Immature natural killer cell (primary cell): ENCODE results near the gene ATL1. TPM values are rescaled to one million over a fixed set of nuclear protein-coding genes. Genes with fewer than 3 reads are reported as not detected.
"Not testable (repeated sequence)": the region's sequence is repeated elsewhere in the genome, so short reads cannot be mapped to it uniquely, and the experiment has no call there.

Experiments used
- DNase-seq, 3 donors: peaks; one replicate each; pipeline ENCODE4 v3.0.0; 2022; ENCODE audit warnings: mixed read lengths in 1 of 3
- H3K27ac Mint-ChIP-seq, 6 donors: one replicate each; pipeline ENCODE4 v1.8.0; 2020; ENCODE audit warnings: mixed read lengths in 6 of 6, mild to moderate bottlenecking in 5 of 6, inconsistent platforms in 4 of 6, moderate library complexity in 3 of 6
- H3K27me3 Mint-ChIP-seq, 3 donors: one replicate each; pipeline ENCODE4 v1.8.0; 2020 to 2021; ENCODE audit warnings: low read depth in 3 of 3, mild to moderate bottlenecking in 3 of 3, mixed read lengths in 3 of 3, moderate library complexity in 3 of 3, inconsistent platforms in 1 of 3
- H3K36me3 Mint-ChIP-seq, 3 donors: one replicate each; pipeline ENCODE4 v1.8.0; 2020; ENCODE audit warnings: mixed read lengths in 3 of 3, inconsistent platforms in 2 of 3, mild to moderate bottlenecking in 2 of 3
- H3K4me1 Mint-ChIP-seq, 2 donors: one replicate each; pipeline ENCODE4 v1.8.0; 2020; ENCODE audit warnings: inconsistent platforms in 2 of 2, mild to moderate bottlenecking in 2 of 2, mixed read lengths in 2 of 2, moderate library complexity in 1 of 2
- H3K4me3 Mint-ChIP-seq, 5 donors: one replicate each; pipeline ENCODE4 v1.8.0; 2020; ENCODE audit warnings: mild to moderate bottlenecking in 5 of 5, mixed read lengths in 5 of 5, inconsistent platforms in 3 of 5, moderate library complexity in 3 of 5
- H3K9me3 Mint-ChIP-seq, 6 donors: one replicate each; pipeline ENCODE4 v1.8.0; 2020; ENCODE audit warnings: mild to moderate bottlenecking in 6 of 6, mixed read lengths in 6 of 6, inconsistent platforms in 4 of 6, moderate library complexity in 3 of 6
- polyA plus RNA-seq, 3 donors: library from polyadenylated mRNA; unstranded; fragments of 300-500 nt; fragmentation: Illumina TruSeq; gene quantifications; one replicate each; pipeline ENCODE4 v1.2.3, GENCODE V29; 2021

The ATL1 gene
- polyA plus RNA-seq, 3 donors from 2014 or later = 1.4 to 3.6 TPM; not detected in 1

DNA sequence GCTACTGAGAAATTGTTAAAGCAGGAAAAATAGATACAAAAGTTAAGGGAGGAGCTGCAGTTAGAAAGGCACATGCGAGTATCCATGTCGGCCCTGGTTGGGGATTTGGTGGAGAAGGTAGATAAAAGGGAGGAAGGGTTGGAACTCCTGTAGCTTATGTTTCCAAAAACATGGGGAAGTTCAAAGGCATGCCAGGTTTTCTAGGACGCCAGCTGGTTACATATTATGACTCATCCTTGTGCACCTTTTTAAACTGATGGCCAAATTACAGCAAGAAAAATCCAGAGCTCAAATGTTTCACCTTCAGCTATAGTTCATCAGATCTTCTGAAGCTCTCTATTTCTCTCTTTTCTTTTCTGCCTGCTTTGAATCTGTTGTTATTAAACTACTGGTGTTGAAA lies 14.3 kb upstream of the ATL1 start:
- Mint-ChIP-seq H3K9me3 (peaks cover 0 to 2% (median 0%) of the 10 kb centered on the region in 6 donors), H3K4me3 (no peak overlapping the region), H3K36me3 (no peaks in the 10 kb centered on the region), H3K27ac (no peak overlapping the region), H3K4me1 (peaks cover 0 to 8% of the 10 kb centered on the region in 2 donors), H3K27me3 (no peaks in the 10 kb centered on the region)
- no peak for DNase-seq

DNA sequence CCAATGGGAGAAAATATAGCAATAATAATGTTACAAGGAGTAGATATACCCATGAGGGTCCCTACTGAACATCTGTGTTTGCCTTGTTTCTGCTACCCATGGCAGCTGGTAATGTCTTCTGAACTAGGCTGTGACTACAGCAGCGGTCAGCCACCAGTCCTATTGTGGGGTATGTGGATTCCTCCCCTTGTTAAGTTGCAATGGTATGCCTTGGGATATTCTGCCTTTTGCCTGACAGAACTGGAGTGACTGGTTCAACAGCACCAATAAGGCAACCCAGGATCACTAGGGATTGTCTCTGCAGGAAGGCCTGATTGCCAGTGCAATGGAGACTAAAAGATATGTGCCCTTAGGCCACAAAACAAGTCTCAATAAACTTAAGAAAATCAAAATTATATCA lies 9.7 kb upstream of the ATL1 start:
- Mint-ChIP-seq H3K4me1 (no peaks in the 10 kb centered on the region), H3K9me3 (peaks cover 0 to 4% (median 0%) of the 10 kb centered on the region in 6 donors), H3K27ac (no peak overlapping the region), H3K4me3 (no peak overlapping the region), H3K27me3 (peaks cover 0 to 14% (median 8%) of the 10 kb centered on the region in 3 donors), H3K36me3 (no peaks in the 10 kb centered on the region)
- DNase-seq = no peak

DNA sequence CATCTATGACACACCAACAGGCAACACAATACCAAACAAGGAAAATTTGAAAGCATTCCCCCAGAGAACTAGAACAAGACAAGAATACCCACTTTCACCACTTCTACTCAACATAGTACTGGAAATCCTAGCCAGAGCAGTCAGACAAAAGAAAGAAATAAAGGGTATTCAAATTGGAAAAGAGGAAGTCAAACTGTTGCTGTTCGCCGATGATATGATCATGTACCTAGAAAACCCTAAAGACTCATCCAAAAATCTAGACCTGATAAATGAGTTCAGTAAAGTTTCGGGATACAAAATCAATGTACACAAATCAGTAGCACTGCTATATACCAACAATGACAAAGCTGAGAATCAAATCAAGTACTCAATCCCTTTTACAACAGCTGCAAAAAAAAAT lies 8.1 kb upstream of the ATL1 start:
- no peaks in the 10 kb centered on the region for H3K36me3 Mint-ChIP-seq
- no peak for DNase-seq
- H3K4me3 Mint-ChIP-seq = no peak overlapping the region
- H3K27ac Mint-ChIP-seq = no peak overlapping the region
- H3K4me1 Mint-ChIP-seq = no peaks in the 10 kb centered on the region
- H3K9me3 Mint-ChIP-seq = peaks cover 0 to 4% (median 0%) of the 10 kb centered on the region in 6 donors
- peaks cover 2 to 16% (median 11%) of the 10 kb centered on the region in 3 donors for H3K27me3 Mint-ChIP-seq

DNA sequence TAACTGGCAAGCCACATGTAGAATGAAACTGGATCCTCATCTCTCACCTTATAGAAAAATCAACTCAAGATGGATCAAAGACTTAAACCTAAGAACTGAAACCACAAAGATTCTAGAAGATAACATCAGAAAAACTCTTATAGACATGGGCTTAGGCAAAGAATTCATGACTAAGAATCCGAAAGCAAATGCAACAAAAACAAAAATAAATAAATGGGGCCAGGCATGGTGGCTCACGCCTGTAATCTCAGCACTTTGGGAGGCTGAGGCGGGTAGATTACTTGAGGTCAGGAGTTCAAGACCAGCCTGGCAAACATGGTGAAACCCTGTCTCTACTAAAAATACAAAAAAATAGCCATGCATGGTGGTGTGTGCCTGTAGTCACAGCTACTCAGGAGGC lies 7.1 kb upstream of the ATL1 start:
- not testable (repeated sequence) for H3K9me3 Mint-ChIP-seq, H3K27ac Mint-ChIP-seq, H3K4me1 Mint-ChIP-seq, H3K36me3 Mint-ChIP-seq, H3K4me3 Mint-ChIP-seq, DNase-seq
- H3K27me3 Mint-ChIP-seq = peaks cover 2 to 16% (median 11%) of the 10 kb centered on the region in 3 donors

DNA sequence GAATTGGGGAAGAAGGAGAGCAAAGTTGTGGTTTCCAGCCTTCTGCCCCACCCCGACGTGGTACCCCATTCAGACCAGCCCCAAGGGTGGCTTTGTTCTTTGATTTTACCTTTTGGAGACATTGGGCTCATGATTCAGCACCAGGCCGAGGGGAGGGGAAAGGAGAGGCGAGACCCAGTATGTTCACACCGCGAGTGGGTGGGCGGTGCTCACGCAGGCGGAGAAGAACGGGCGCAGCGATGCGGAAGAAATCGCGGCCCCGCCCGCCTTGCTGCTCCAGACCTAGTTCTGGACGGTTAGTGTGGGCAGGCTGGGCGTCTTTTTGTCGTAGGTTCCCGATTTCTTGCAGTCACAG lies 963 bp downstream of the ATL1 start:
- Mint-ChIP-seq H3K4me3 (peak overlapping the region; percentile 81 to 86 (median 84)), H3K27ac (peak overlapping the region in 1 of 6 donors; percentile 13), H3K4me1 (peaks cover 16 to 26% of the 10 kb centered on the region in 2 donors), H3K27me3 (peaks cover 5 to 29% (median 18%) of the 10 kb centered on the region in 3 donors), H3K9me3 (no peaks in the 10 kb centered on the region), H3K36me3 (no peaks in the 10 kb centered on the region)
- peak; percentile 15 to 37 (median 23) for DNase-seq

DNA sequence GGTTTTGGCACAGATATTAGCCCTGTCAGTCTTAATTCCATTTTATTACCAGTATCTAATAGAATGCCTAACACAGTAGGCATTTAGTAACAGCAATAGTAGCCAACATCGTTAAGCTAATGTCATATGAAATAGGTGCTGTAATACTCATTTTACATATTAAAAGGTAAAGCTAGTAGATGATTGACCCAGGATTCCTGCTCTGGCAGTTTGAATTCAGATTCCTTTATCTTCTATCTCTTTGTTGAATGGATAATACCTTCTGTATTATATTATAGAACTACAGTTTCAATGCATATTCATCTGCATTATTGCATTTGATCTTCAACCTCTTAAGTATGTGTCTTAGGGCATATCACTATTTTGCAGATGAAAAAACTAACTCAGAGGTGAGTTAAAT lies 2.9 kb downstream of the ATL1 start:
- no peak overlapping the region for H3K27ac Mint-ChIP-seq
- no peak overlapping the region for H3K4me3 Mint-ChIP-seq
- H3K27me3 Mint-ChIP-seq = peaks cover 3 to 27% (median 16%) of the 10 kb centered on the region in 3 donors
- H3K36me3 Mint-ChIP-seq = no peaks in the 10 kb centered on the region
- no peak for DNase-seq
- H3K9me3 Mint-ChIP-seq = no peaks in the 10 kb centered on the region
- peaks cover 16 to 26% of the 10 kb centered on the region in 2 donors for H3K4me1 Mint-ChIP-seq

DNA sequence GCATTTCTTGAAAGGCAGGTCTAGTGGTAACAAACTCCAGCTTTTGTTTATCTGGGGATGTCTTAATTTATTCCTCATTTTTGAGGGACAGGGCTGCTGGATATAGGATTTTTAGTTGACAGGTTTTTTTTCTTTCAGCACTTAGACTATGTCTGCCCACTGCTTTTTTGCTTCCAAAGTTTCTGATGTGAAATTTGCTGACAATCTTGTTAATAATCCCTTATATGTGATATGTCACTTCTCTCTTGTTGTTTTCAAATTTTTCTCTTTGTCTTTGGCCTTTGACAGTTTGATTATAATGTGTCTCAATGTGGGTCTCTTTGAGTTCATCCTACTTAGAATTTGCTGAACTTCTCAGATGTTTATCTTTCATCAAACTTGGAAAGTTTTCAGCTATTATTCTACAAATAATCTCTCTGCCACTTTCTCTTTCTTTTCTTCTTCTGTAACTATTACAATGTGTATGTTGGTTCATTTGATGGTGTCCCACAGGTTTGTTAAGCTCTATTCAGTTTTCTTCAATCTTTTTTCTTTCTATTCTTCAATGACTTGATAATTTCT lies 9.8 kb downstream of the ATL1 start:
- H3K4me1 Mint-ChIP-seq = no peaks in the 10 kb centered on the region
- DNase-seq = no peak
- H3K4me3 Mint-ChIP-seq = no peak overlapping the region
- peaks cover 2 to 10% (median 5%) of the 10 kb centered on the region in 3 donors for H3K27me3 Mint-ChIP-seq
- H3K27ac Mint-ChIP-seq = no peak overlapping the region
- peaks cover 9 to 17% (median 13%) of the 10 kb centered on the region in 3 donors for H3K36me3 Mint-ChIP-seq
- peaks cover 13 to 30% (median 20%) of the 10 kb centered on the region in 6 donors for H3K9me3 Mint-ChIP-seq

DNA sequence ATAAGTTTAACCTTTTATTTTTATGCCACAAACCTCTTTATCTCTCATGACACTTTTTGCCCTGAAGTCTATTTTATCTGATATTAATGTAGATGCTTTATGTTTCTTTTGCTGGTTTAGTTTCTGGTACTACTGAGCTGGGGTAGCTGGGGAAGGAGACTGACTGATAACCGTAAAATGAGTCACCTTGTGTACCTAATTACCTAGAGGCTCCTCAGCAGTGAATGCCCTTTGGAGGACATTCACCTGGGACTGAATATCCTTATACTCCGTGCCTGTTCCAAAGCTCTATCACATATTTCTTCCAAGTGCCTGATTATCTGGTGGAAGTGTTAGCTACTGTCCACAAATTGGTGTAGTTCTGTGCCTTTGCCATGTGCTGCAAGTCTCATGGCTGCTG lies 13.9 kb downstream of the ATL1 start:
- Mint-ChIP-seq H3K9me3 (peaks cover 13 to 30% (median 19%) of the 10 kb centered on the region in 6 donors), H3K4me3 (no peak overlapping the region), H3K27ac (no peak overlapping the region), H3K27me3 (peaks cover 5 to 8% (median 6%) of the 10 kb centered on the region in 3 donors), H3K4me1 (no peaks in the 10 kb centered on the region), H3K36me3 (peaks cover 9 to 17% (median 13%) of the 10 kb centered on the region in 3 donors)
- DNase-seq = no peak

DNA sequence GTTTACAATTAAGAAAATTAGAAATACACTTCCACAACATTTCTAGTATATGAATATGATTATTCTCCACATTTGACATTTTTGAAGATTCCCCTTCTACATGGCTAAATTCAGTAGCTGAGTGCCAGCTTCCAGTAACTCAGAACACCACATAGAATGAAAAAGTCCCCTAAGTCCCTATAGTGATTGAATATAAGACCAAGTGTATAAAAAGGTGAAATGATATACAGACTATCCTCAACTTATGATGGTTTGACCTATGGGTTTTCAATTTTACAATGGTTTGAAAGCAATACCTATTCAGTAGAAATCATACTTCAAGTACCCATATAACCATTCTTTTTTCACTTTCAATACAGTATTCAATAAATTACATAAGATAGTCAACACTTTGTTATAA lies 15.8 kb downstream of the ATL1 start:
- Mint-ChIP-seq H3K9me3 (peaks cover under 1 to 16% (median 7%) of the 10 kb centered on the region in 6 donors), H3K4me1 (no peaks in the 10 kb centered on the region), H3K36me3 (peaks cover 0 to 6% (median 1%) of the 10 kb centered on the region in 3 donors), H3K27me3 (peaks cover 3 to 7% (median 5%) of the 10 kb centered on the region in 3 donors), H3K27ac (no peak overlapping the region), H3K4me3 (no peak overlapping the region)
- DNase-seq = no peak

DNA sequence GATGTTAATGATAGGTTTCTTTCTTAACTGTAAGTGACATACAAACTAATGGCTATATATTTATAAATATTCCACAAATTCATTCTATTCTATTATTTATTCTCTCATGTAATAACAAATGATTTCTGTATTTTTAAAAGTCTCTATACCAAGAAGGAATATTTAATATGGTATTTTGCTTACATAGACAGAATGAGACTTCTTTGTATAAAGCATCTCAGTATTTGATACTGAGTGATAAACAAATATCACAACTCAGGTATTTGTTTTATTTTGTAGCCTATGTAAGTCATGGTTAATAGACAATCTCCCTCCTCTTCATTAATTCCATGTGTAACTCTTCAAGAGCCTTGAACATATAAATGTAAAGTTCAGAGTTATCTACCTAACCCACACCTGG lies 18.0 kb downstream of the ATL1 start:
- H3K4me1 Mint-ChIP-seq = no peaks in the 10 kb centered on the region
- no peak overlapping the region for H3K4me3 Mint-ChIP-seq
- peaks cover 2 to 6% (median 3%) of the 10 kb centered on the region in 3 donors for H3K27me3 Mint-ChIP-seq
- DNase-seq = no peak
- H3K36me3 Mint-ChIP-seq = no peaks in the 10 kb centered on the region
- peaks cover 0 to 2% (median 0%) of the 10 kb centered on the region in 6 donors for H3K9me3 Mint-ChIP-seq
- no peak overlapping the region for H3K27ac Mint-ChIP-seq

DNA sequence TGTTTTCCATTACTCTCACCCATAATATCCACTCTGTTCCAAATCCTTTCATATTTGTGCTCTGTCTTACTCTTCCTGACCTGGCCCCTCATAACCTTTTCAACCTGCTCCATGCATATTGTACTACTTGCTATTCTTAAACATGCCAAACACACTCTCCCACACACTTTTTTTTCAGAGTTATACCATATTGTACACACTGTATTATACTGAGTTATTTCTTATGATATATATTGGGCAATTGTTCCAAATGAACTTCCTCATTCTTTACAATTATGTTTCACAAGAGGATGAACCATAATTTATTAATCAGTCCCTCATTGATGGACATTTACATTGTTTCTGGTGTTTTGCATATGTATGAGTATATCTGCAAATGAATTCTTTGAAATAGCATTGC lies 18.5 kb downstream of the ATL1 start:
- H3K36me3 Mint-ChIP-seq = no peaks in the 10 kb centered on the region
- H3K27ac Mint-ChIP-seq = no peak overlapping the region
- H3K27me3 Mint-ChIP-seq = peaks cover 2 to 6% (median 3%) of the 10 kb centered on the region in 3 donors
- H3K4me3 Mint-ChIP-seq = no peak overlapping the region
- H3K9me3 Mint-ChIP-seq = peaks cover 0 to 2% (median 0%) of the 10 kb centered on the region in 6 donors
- no peak for DNase-seq
- H3K4me1 Mint-ChIP-seq = no peaks in the 10 kb centered on the region

DNA sequence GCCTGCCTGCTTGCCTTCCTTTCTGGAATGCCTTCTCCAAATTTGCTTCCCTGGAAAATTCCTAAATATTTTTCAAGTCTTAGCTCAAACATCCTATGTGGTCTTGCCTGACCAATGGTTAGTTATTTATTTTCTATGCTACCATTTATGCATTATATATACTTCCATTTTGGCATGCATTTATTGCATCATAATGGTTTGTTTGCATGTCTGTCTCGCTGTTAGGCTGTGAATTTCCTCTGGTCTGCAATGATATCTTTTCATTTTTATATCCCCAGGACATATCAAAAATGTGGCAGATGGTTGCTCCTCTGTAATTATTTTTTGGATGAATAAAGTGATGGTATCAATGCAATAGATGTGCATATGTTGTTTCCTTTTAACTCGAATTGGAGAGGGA lies 30.5 kb downstream of the ATL1 start:
- H3K4me1 Mint-ChIP-seq = no peaks in the 10 kb centered on the region

DNA sequence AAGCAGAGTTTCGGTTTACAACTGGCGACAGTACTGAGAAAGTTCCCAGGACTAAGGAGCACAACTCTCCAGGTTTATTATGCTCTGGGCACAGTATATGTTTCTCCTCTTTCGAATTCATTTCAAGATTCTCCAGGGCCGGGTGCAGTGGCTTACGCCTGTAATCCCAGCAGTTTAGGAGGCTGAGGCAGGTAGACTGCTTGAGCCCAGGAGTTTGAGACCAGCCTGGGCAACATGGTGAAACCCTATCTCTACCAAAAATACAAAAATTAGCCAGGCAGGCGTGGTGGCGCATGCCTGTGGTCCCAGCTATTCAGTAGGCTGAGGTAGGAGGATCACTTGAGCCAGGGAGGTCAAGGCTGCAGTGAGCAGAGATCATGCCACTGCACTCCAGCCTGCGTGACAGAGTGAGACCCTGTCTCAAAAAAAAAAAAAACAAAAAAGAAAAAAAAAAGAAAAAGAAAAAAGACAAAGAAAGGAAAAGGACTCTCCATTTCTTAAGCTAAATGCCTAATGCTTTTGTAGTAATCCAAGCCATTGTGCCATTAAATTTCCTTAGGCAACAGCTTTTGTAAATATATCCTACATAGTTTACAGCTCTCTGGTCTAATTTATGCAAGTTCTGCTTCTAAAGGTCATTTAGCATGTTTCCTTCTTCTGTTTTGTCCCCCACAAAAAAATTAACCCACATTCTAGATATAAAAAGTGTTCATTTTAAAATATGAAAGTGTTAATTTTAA lies 34.8 kb downstream of the ATL1 start:
- no peak overlapping the region for H3K4me3 Mint-ChIP-seq
- peaks cover 0 to 2% (median 2%) of the 10 kb centered on the region in 3 donors for H3K27me3 Mint-ChIP-seq
- H3K27ac Mint-ChIP-seq = no peak overlapping the region
- H3K4me1 Mint-ChIP-seq = no peaks in the 10 kb centered on the region
- no peak for DNase-seq
- H3K9me3 Mint-ChIP-seq = no peaks in the 10 kb centered on the region
- no peaks in the 10 kb centered on the region for H3K36me3 Mint-ChIP-seq

More for the DNA sequence above, 30.5 kb downstream of the ATL1 start:
- Mint-ChIP-seq H3K4me3 (no peak overlapping the region), H3K27me3 (peaks cover 0 to 2% (median 0%) of the 10 kb centered on the region in 3 donors), H3K9me3 (no peaks in the 10 kb centered on the region), H3K27ac (no peak overlapping the region), H3K36me3 (no peaks in the 10 kb centered on the region)
- DNase-seq = no peak

DNA sequence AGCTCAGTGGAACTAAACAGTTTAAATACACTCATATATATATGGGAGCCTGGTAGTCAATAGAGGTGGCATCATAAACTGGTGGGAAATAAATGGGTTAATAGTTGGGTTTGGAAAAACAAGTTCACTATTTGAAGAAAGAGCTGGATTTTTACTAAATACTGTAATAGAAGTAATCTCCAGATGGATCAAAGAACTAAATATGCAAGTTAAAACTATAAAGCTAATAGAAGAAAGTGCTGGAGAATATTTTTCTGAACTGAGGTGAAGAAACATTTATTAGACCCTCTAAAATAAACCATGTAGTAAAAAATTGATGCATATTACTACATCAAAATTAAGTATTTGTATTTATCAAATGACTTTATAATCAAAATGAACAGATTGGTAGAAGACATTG lies 38.8 kb downstream of the ATL1 start:
- Mint-ChIP-seq H3K4me3 (no peak overlapping the region), H3K4me1 (no peaks in the 10 kb centered on the region), H3K36me3 (no peaks in the 10 kb centered on the region), H3K27ac (no peak overlapping the region), H3K27me3 (peaks cover 0 to 2% (median 0%) of the 10 kb centered on the region in 3 donors), H3K9me3 (no peaks in the 10 kb centered on the region)
- DNase-seq = no peak
